ENCODE data around the gene MIXL1. TPM values are rescaled to one million over a fixed set of nuclear protein-coding genes. Genes with fewer than 3 reads are reported as not detected.
A peak's percentile ranks its signal among the peaks of the same experiment; 100 is the strongest.

The MIXL1 gene
- total RNA-seq, 2 donors from 2014 or later: not detected

- peak within 1 kb of the TSS; percentile 88 to 94 for H3K27ac ChIP-seq
- no peaks in the 10 kb centered on the region for H3K9me3 ChIP-seq
- H3K4me3 ChIP-seq: peak within 1 kb of the TSS; percentile 98
- no peaks in the 10 kb centered on the region for H3K36me3 ChIP-seq
- H3K4me1 ChIP-seq (ENCODE audit: control insufficient read depth in 1 of 2, low read depth in 2 of 2): peaks cover 22 to 50% of the 10 kb centered on the region in 2 donors
- no peaks in the 10 kb centered on the region for H3K27me3 ChIP-seq (replicated peaks; ENCODE audit: insufficient read depth)
- no peak for TF ChIP-seq CTCF (IDR thresholded peaks at IDR 0.05)
- DNase-seq (ENCODE audit: low spot score) (peak; percentile 63), ATAC-seq (ENCODE audit: insufficient number of reproducible peaks, low FRiP score, low read depth) (peak; percentile 98)
Observed at GRCh38 chr1:226186124-226187018, 37.1 kb upstream of the MIXL1 start, which contains the start of gene ACBD3. Gene ACBD3 (minus strand): TSS chr1:226186741. CDS start chr1:226186675, 66 bp downstream.

- H3K27me3 ChIP-seq (replicated peaks; ENCODE audit: insufficient read depth): no peaks in the 10 kb centered on the region
- no peaks in the 10 kb centered on the region for H3K9me3 ChIP-seq
- DNase-seq (ENCODE audit: low spot score) (no peak), ATAC-seq (ENCODE audit: insufficient number of reproducible peaks, low FRiP score, low read depth) (no peak)
- H3K36me3 ChIP-seq: no peaks in the 10 kb centered on the region
- H3K4me3 ChIP-seq: peak overlapping the region; percentile 98
- peak; percentile 16 for TF ChIP-seq CTCF (IDR thresholded peaks at IDR 0.05)
- peaks cover 16 to 44% of the 10 kb centered on the region in 2 donors for H3K4me1 ChIP-seq (ENCODE audit: control insufficient read depth in 1 of 2, low read depth in 2 of 2)
- H3K27ac ChIP-seq: peak overlapping the region; percentile 88 to 94
Observed at GRCh38 chr1:226187019-226187322, 36.5 kb upstream of the MIXL1 start.

GRCh38 chr1:226187380-226187779 lies 36.1 kb upstream of the MIXL1 start:
- peaks cover 12 to 40% of the 10 kb centered on the region in 2 donors for H3K4me1 ChIP-seq (ENCODE audit: control insufficient read depth in 1 of 2, low read depth in 2 of 2)
- ATAC-seq (ENCODE audit: insufficient number of reproducible peaks, low FRiP score, low read depth) (no peak), DNase-seq (ENCODE audit: low spot score) (no peak)
- TF ChIP-seq CTCF (IDR thresholded peaks at IDR 0.05): no peak
- H3K27ac ChIP-seq: peak overlapping the region; percentile 88 to 94
- H3K9me3 ChIP-seq: no peaks in the 10 kb centered on the region
- H3K4me3 ChIP-seq: peak overlapping the region; percentile 98
- no peaks in the 10 kb centered on the region for H3K27me3 ChIP-seq (replicated peaks; ENCODE audit: insufficient read depth)
- no peaks in the 10 kb centered on the region for H3K36me3 ChIP-seq

- Histone ChIP-seq H3K4me3 (no peak overlapping the region), H3K36me3 (no peaks in the 10 kb centered on the region), H3K4me1 (ENCODE audit: control insufficient read depth in 1 of 2, low read depth in 2 of 2) (no peaks in the 10 kb centered on the region), H3K27me3 (replicated peaks; ENCODE audit: insufficient read depth) (no peaks in the 10 kb centered on the region), H3K27ac (no peak overlapping the region), H3K9me3 (no peaks in the 10 kb centered on the region)
- no peak for DNase-seq (ENCODE audit: low spot score)
- no peak for ATAC-seq (ENCODE audit: insufficient number of reproducible peaks, low FRiP score, low read depth)
- TF ChIP-seq CTCF (IDR thresholded peaks at IDR 0.05): no peak
Observed at GRCh38 chr1:226195144-226195543, 28.3 kb upstream of the MIXL1 start.

GRCh38 chr1:226199971-226200370 lies 23.5 kb upstream of the MIXL1 start:
- no peak for TF ChIP-seq CTCF (IDR thresholded peaks at IDR 0.05)
- no peak for DNase-seq (ENCODE audit: low spot score)
- Histone ChIP-seq H3K27ac (no peak overlapping the region), H3K36me3 (no peaks in the 10 kb centered on the region), H3K4me3 (no peak overlapping the region), H3K9me3 (no peaks in the 10 kb centered on the region), H3K27me3 (replicated peaks; ENCODE audit: insufficient read depth) (no peaks in the 10 kb centered on the region), H3K4me1 (ENCODE audit: control insufficient read depth in 1 of 2, low read depth in 2 of 2) (no peaks in the 10 kb centered on the region)
- no peak for ATAC-seq (ENCODE audit: insufficient number of reproducible peaks, low FRiP score, low read depth)
